BE2C (cell line): ENCODE results near the gene DQX1.
"Not testable (repeated sequence)": the region's sequence is repeated elsewhere in the genome, so short reads cannot be mapped to it uniquely, and the experiment has no call there.

ENCODE experiments used
- DNase-seq: peaks from one replicate; pipeline ENCODE4 v3.0.0-alpha.2; 2020
- H3K27me3 ChIP-seq: fragments of 250-450 bp; sonication (Bioruptor Pico); 2 replicates; pipeline ENCODE4 v1.5.1; 2020; ENCODE audit warnings: mild to moderate bottlenecking
- H3K36me3 ChIP-seq: fragments of 250-450 bp; sonication (Bioruptor Pico); 2 replicates; pipeline ENCODE4 v1.5.1; 2020; ENCODE audit warnings: mild to moderate bottlenecking
- H3K4me1 ChIP-seq: fragments of 250-450 bp; sonication (Bioruptor Pico); 2 replicates; pipeline ENCODE4 v1.5.1; 2020
- H3K4me3 ChIP-seq: 2 replicates; pipeline ENCODE4 v1.5.1; 2011; ENCODE audit warnings: low read depth, low read length
- H3K9me3 ChIP-seq: fragments of 250-450 bp; sonication (Bioruptor Pico); 2 replicates; pipeline ENCODE4 v1.5.1; 2020
- TF ChIP-seq, protein P1 (sequence below): IDR thresholded peaks from 2 replicates; pipeline ENCODE4 v1.5.1; 2012; ENCODE audit warnings: mild to moderate bottlenecking, low read depth, low read length

The DQX1 gene

GRCh38 chr2:74472086-74472944, 53.7 kb downstream of the DQX1 start, which contains the start of gene MRPL53:
MRPL53 (minus strand) TSS chr2:74472680; CDS start chr2:74472660, 20 bp downstream.
- no peaks in the 10 kb centered on the region for H3K9me3 ChIP-seq
- TF ChIP-seq, protein P1, sequence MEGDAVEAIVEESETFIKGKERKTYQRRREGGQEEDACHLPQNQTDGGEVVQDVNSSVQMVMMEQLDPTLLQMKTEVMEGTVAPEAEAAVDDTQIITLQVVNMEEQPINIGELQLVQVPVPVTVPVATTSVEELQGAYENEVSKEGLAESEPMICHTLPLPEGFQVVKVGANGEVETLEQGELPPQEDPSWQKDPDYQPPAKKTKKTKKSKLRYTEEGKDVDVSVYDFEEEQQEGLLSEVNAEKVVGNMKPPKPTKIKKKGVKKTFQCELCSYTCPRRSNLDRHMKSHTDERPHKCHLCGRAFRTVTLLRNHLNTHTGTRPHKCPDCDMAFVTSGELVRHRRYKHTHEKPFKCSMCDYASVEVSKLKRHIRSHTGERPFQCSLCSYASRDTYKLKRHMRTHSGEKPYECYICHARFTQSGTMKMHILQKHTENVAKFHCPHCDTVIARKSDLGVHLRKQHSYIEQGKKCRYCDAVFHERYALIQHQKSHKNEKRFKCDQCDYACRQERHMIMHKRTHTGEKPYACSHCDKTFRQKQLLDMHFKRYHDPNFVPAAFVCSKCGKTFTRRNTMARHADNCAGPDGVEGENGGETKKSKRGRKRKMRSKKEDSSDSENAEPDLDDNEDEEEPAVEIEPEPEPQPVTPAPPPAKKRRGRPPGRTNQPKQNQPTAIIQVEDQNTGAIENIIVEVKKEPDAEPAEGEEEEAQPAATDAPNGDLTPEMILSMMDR, result no peak
- peak; percentile 89 for DNase-seq
- no peaks in the 10 kb centered on the region for H3K27me3 ChIP-seq
- H3K4me3 ChIP-seq, result peak within 1 kb of the TSS; percentile 79
- no peaks in the 10 kb centered on the region; the same call in 1 of the 2 replicates for H3K36me3 ChIP-seq
- no peaks in the 10 kb centered on the region for H3K4me1 ChIP-seq

- Histone ChIP-seq H3K36me3 (no peaks in the 10 kb centered on the region; the same call in 1 of the 2 replicates), H3K27me3 (no peaks in the 10 kb centered on the region), H3K4me3 (peak overlapping the region; percentile 79), H3K9me3 (no peaks in the 10 kb centered on the region), H3K4me1 (no peaks in the 10 kb centered on the region)
- no peak for DNase-seq
- TF ChIP-seq, protein P1, result no peak
Measured at GRCh38 chr2:74471332-74472065, 54.5 kb downstream of the DQX1 start.

DNA sequence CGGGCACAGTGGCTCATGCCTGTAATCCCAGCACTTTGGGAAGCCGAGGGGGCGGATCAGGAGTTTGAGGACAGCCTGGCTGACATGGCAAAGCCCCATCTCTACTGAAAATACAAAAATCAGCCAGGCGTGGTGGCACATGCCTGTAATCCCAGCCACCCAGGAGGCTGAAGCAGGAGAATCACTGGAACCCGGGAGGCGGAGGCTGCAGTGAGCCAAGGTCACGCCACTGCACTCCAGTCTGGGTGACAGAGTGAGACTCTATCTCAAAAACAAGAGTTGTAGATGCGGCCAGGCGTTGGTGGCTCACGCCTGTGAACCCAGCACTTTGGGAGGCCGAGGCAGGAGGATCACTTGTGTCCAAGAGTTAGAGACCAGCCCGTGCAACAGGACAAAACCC, 55.3 kb downstream of the DQX1 start:
- H3K4me3 ChIP-seq, H3K4me1 ChIP-seq, H3K36me3 ChIP-seq, DNase-seq, H3K9me3 ChIP-seq, H3K27me3 ChIP-seq: not testable (repeated sequence)
